Transverse colon (tissue), 4 donors: Measurements from ENCODE around the gene CAPRIN2. TPM values are rescaled to one million over a fixed set of nuclear protein-coding genes. Genes with fewer than 3 reads are reported as not detected.

Experiments
- DNase-seq: peaks from one replicate; pipeline ENCODE4 v3.0.0-alpha.2; 2019
- H3K27ac ChIP-seq, 4 donors: fragments of 200-600 bp; sonication (generic); 2 replicates each; pipeline ENCODE4 v1.5.1; 2016 to 2018; ENCODE audit warnings: inconsistent platforms in 4 of 4
- H3K27me3 ChIP-seq: fragments of 200-600 bp; sonication (generic); 2 replicates; pipeline ENCODE4 v1.5.1; 2017; ENCODE audit warnings: inconsistent platforms
- H3K36me3 ChIP-seq, 4 donors: fragments of 200-600 bp; sonication (generic); 2 replicates each; pipeline ENCODE4 v1.5.1; 2017 to 2019; ENCODE audit warnings: inconsistent platforms in 4 of 4
- H3K4me1 ChIP-seq, 4 donors: fragments of 200-600 bp; sonication (generic); 2 replicates each; pipeline ENCODE4 v1.5.1; 2017 to 2020; ENCODE audit warnings: inconsistent platforms in 4 of 4
- H3K4me3 ChIP-seq, 4 donors: fragments of 200-600 bp; sonication (generic); 1 replicate in 1 of 4; 2 replicates in 3 of 4; pipeline versions ENCODE4 v1.5.1 to v1.6.1; 2017 to 2019; ENCODE audit warnings: inconsistent platforms in 4 of 4
- H3K9me3 ChIP-seq, 2 donors: fragments of 200-600 bp; sonication (generic); 2 replicates each; pipeline ENCODE4 v1.5.1; 2017 to 2019; ENCODE audit warnings: inconsistent platforms in 2 of 2
- EP300 ChIP-seq: sonication (generic); formaldehyde crosslinking; IDR thresholded peaks from one replicate; pipeline ENCODE4 v1.6.1; 2017; ENCODE audit warnings: antibody characterized with exemption, low read depth
- POLR2A ChIP-seq: fragments of 450-650 bp; IDR thresholded peaks from one replicate; pipeline ENCODE4 v1.6.1; 2016; ENCODE audit warnings: antibody characterized with exemption, mild to moderate bottlenecking, moderate library complexity
- POLR2AphosphoS5 ChIP-seq, 3 donors: sonication (generic); formaldehyde crosslinking; IDR thresholded peaks; one replicate each; pipeline ENCODE4 v1.6.1; 2016; ENCODE audit warnings: antibody characterized with exemption in 3 of 3
- WGBS, 2 donors: methylation state at CpG; one replicate each; pipeline ENCODE4 v1.1.5; 2018; ENCODE audit warnings: low coverage in 1 of 2; 5-methylcytosine and 5-hydroxymethylcytosine counted together
- in situ Hi-C, 4 donors: fragments of 200-750 bp; cut with MboI; loops; one replicate each; pipeline versions ENCODE4 v1.15.0 to v1.15.1; 2017; ENCODE audit warnings: low sequenced_read_pairs in 3 of 4, low pct_ligation_motif_present in 1 of 4, low pct_unique_long_range_greater_than_20kb in 1 of 4
- intact Hi-C: fragments of 100-400 bp; cut with DNase I; formaldehyde crosslinking; loops from one replicate; pipeline ENCODE4 v1.15.1; 2023; ENCODE audit warnings: low total_unique reads
- total RNA-seq, 4 donors: library from RNA; depleted of rRNA; stranded (reverse); fragments of >200 nt; gene quantifications; one replicate each; pipeline ENCODE4 v1.1.0, GENCODE V29; 2016
- TF ChIP-seq, protein P1 (sequence below), 5 experiments: fragments of 200-600 bp in 3 of 5; fragments of 450-650 bp in 2 of 5; sonication (generic) in 3 of 5; IDR thresholded peaks; 1 replicate in 2 of 5; 2 replicates in 3 of 5; pipeline ENCODE4 v1.5.1; 2016 to 2017; ENCODE audit warnings: antibody characterized with exemption in 5 of 5, inconsistent platforms in 3 of 5, mild to moderate bottlenecking in 2 of 5, moderate library complexity in 1 of 5

Gene CAPRIN2
- total RNA-seq, 4 donors from 2014 or later, result 24.7 to 322 (median 42.5) TPM

DNA sequence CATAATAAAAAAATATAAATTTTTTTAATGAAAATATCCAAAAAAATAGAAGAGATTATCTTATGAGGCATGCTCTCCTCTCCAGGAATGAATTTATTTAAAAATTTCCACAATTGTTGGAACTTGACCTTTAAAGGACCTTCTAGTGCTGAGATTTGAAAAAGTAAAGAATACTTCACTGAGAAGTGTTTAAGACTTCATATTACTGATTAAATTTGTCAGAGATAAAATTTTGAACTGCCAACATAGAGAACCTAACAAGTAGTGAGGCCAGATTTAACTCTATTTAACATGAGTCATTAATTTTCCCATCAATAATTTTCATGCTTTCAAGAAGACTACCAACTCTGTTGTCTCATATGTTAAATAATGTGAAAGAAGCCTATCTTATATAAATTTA is 14.5 kb downstream of the CAPRIN2 start:
- peaks cover 0 to 8% (median 0%) of the 10 kb centered on the region in 4 donors for H3K36me3 ChIP-seq
- no peak overlapping the region for H3K4me3 ChIP-seq
- H3K4me1 ChIP-seq, result no peaks in the 10 kb centered on the region
- H3K27ac ChIP-seq, result no peak overlapping the region
- no peak for DNase-seq
- in situ Hi-C loops (no loop called here), intact Hi-C loops (no loop called here)
- no peaks in the 10 kb centered on the region for H3K9me3 ChIP-seq
- no peaks in the 10 kb centered on the region for H3K27me3 ChIP-seq
- TF ChIP-seq POLR2A (no peak), EP300 (no peak), POLR2AphosphoS5 (IDR thresholded peaks at IDR 0.05) (no peak)
- TF ChIP-seq, protein P1, sequence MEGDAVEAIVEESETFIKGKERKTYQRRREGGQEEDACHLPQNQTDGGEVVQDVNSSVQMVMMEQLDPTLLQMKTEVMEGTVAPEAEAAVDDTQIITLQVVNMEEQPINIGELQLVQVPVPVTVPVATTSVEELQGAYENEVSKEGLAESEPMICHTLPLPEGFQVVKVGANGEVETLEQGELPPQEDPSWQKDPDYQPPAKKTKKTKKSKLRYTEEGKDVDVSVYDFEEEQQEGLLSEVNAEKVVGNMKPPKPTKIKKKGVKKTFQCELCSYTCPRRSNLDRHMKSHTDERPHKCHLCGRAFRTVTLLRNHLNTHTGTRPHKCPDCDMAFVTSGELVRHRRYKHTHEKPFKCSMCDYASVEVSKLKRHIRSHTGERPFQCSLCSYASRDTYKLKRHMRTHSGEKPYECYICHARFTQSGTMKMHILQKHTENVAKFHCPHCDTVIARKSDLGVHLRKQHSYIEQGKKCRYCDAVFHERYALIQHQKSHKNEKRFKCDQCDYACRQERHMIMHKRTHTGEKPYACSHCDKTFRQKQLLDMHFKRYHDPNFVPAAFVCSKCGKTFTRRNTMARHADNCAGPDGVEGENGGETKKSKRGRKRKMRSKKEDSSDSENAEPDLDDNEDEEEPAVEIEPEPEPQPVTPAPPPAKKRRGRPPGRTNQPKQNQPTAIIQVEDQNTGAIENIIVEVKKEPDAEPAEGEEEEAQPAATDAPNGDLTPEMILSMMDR (IDR thresholded peaks at IDR 0.05), result no peak

DNA sequence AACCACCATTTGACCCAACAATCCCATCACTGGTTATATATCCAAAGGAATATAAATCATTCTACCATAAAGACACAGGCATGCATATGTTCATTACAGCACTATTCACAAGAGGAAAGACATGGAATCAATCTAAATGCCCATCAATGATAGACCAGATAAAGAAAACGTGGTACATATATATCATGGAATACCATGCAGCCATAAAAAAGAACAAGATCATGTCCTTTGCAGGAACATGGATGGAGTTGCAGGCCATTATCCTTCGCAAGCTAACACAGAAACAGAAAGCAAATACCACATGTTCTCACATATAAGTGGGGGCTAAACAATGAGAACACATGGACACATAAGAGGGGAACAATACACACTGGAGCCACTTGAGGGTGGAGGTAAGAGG is 15.7 kb downstream of the CAPRIN2 start:
- 88 to 100% methylated on average over 2 of the region's 2 CpGs for WGBS, 2 donors
- in situ Hi-C loops (no loop called here), intact Hi-C loops (no loop called here)

DNA sequence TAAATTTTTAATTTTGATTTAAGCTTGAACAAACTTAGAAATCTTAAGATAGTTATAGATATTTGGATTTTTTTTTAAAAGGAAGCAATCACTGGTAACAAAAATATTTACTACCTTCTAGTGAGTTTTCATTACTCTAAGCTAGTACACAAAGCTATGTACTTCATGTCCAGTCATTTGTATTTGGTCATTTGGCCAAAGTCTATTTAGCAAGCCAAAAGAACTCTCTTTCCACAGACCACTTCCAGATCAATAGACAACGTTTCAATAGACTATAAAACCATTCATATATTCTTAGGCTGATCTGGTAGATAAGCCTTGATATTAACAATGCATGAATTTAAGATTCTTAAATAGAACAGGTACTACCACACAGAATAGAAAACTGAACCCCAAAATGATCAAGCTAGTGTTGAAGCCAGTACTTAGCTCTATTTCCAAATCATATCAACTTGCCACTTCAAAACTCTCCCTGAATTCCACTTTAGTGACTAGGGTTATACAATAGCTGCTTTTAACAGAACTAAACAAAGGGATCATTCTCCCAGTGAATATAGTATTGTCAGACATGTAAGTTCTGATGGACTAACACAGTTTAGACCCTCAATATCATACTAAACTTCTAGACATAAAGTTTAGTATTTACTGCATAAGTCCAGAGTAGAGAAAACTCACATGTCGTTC is 21.7 kb downstream of the CAPRIN2 start:
- H3K4me3 ChIP-seq, result no peak overlapping the region
- no peak overlapping the region for H3K27ac ChIP-seq
- in situ Hi-C loops, result no loop called here
- no peaks in the 10 kb centered on the region for H3K9me3 ChIP-seq
- DNase-seq, result no peak
- H3K36me3 ChIP-seq, result peaks cover 0 to 6% (median 0%) of the 10 kb centered on the region in 4 donors
- TF ChIP-seq POLR2A (no peak), POLR2AphosphoS5 (IDR thresholded peaks at IDR 0.05) (no peak), EP300 (no peak)
- TF ChIP-seq, protein P1 (IDR thresholded peaks at IDR 0.05), result no peak
- H3K27me3 ChIP-seq, result no peaks in the 10 kb centered on the region
- no peaks in the 10 kb centered on the region for H3K4me1 ChIP-seq
- intact Hi-C loops, result no loop called here
- WGBS, 2 donors, result 79 to 92% methylated on average over 2 of the region's 2 CpGs

More for the DNA sequence above, 15.7 kb downstream of the CAPRIN2 start:
- Histone ChIP-seq H3K4me3 (no peak overlapping the region), H3K27me3 (no peaks in the 10 kb centered on the region), H3K36me3 (peaks cover 0 to 8% (median 0%) of the 10 kb centered on the region in 4 donors), H3K9me3 (no peaks in the 10 kb centered on the region), H3K4me1 (no peaks in the 10 kb centered on the region), H3K27ac (no peak overlapping the region)
- TF ChIP-seq POLR2A (no peak), POLR2AphosphoS5 (IDR thresholded peaks at IDR 0.05) (no peak), EP300 (no peak)
- TF ChIP-seq, protein P1 (IDR thresholded peaks at IDR 0.05), result no peak
- DNase-seq, result no peak

DNA sequence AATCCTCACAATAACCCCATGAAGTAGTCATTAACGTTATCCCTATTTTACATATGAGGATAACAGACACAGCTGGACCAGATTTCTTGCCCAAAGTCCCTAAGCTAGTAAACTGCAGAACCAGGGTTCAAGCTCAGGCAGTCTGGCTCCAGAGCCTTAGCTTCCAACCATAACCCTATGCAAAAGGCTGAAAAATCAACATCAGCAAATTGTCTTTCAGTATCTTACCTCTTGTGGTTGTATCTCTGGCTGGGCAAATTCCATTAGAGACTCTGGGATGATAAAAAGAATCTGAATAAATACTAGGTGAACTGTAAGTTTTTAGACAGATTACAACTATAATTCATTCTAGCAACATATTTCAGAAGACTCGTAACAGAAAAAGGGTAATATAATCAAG is 24.7 kb downstream of the CAPRIN2 start:
- TF ChIP-seq, protein P1 (IDR thresholded peaks at IDR 0.05), result no peak
- TF ChIP-seq POLR2A (no peak), POLR2AphosphoS5 (IDR thresholded peaks at IDR 0.05) (no peak), EP300 (no peak)
- 89 to 91% methylated on average over 2 of the region's 2 CpGs for WGBS, 2 donors

More for the DNA sequence above, 24.7 kb downstream of the CAPRIN2 start:
- intact Hi-C loops (no loop called here), in situ Hi-C loops (no loop called here)
- Histone ChIP-seq H3K4me3 (no peak overlapping the region), H3K27me3 (no peaks in the 10 kb centered on the region), H3K36me3 (peaks cover 0 to 6% (median 0%) of the 10 kb centered on the region in 4 donors), H3K4me1 (no peaks in the 10 kb centered on the region), H3K9me3 (no peaks in the 10 kb centered on the region), H3K27ac (no peak overlapping the region)
- DNase-seq, result no peak
